Measurements from ENCODE around the gene MDP1.

MDP1 gene

GRCh38 chr14:24255931-24256711 lies 40.3 kb upstream of the MDP1 start:
- no peaks in the 10 kb centered on the region for H3K9me3 ChIP-seq (ENCODE audit: insufficient read depth, low read length)
- H3K36me3 ChIP-seq (ENCODE audit: insufficient read depth, insufficient read length, low read length): peaks cover 30% of the 10 kb centered on the region
- TF ChIP-seq SUZ12 (IDR thresholded peaks at IDR 0.05; ENCODE audit: extremely low read depth, insufficient read depth, insufficient read length) (no peak), YY1 (IDR thresholded peaks at IDR 0.05; ENCODE audit: insufficient read depth, insufficient read length) (no peak), ZNF274 (IDR thresholded peaks at IDR 0.05; ENCODE audit: low read depth, low read length) (no peak)
- no peak overlapping the region for H3K9ac ChIP-seq (ENCODE audit: insufficient read length, low read depth)
- no peaks in the 10 kb centered on the region for H3K27me3 ChIP-seq (ENCODE audit: insufficient read depth, insufficient read length)
- H3K4me1 ChIP-seq (ENCODE audit: insufficient read depth, insufficient read length): peaks cover 4% of the 10 kb centered on the region
- no peak overlapping the region for H3K4me3 ChIP-seq (ENCODE audit: insufficient read length, low read depth)
- DNase-seq (ENCODE audit: low read depth, low spot score): no peak

- Histone ChIP-seq H3K9ac (ENCODE audit: insufficient read length, low read depth) (no peak overlapping the region), H3K27me3 (ENCODE audit: insufficient read depth, insufficient read length) (no peaks in the 10 kb centered on the region), H3K4me3 (ENCODE audit: insufficient read length, low read depth) (no peak overlapping the region), H3K9me3 (ENCODE audit: insufficient read depth, low read length) (no peaks in the 10 kb centered on the region), H3K4me1 (ENCODE audit: insufficient read depth, insufficient read length) (peaks cover 4% of the 10 kb centered on the region), H3K36me3 (ENCODE audit: insufficient read depth, insufficient read length, low read length) (peaks cover 30% of the 10 kb centered on the region)
- DNase-seq (ENCODE audit: low read depth, low spot score): no peak
- TF ChIP-seq YY1 (IDR thresholded peaks at IDR 0.05; ENCODE audit: insufficient read depth, insufficient read length) (no peak), ZNF274 (IDR thresholded peaks at IDR 0.05; ENCODE audit: low read depth, low read length) (no peak), SUZ12 (IDR thresholded peaks at IDR 0.05; ENCODE audit: extremely low read depth, insufficient read depth, insufficient read length) (no peak)
These were observed 39.6 kb upstream of the MDP1 start for GRCh38 chr14:24255438-24255837.

DNA sequence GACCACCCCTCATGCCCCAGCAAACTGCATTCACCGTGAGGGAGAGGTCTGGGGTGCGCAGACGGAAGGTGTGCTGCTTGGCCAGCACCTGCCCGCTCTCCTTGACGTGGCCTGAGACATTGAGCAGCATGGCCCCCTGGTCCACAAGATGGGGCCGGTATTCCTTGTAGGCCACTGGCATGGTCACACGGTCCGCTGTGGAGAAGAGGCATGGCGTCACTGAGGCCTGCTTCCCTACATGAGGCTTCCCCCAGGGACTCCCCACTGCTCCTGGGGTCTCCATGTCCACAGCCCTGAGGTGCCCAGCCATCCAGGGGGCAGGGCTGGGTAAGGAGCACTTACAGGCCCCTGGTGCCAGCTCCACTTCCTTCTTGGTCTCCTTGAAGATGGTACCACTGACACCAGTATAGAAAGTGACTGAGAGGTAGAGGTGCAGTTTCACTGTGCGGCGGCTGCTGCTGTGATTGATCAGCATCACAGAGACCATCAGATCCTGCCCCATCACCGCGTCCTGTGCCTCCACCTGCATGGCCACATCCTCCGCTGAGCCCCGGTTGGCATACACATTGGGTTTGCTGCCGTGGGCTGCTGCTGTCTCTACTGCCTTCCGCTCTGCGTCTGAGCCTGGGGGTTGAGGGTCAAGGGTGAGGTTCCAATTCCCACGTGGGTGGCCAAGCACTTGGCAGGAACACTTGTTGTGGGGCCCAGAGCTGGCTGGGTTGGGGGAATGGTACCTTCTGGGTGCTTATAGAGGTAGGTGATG lies 38.9 kb upstream of the MDP1 start:
- H3K27me3 ChIP-seq (ENCODE audit: insufficient read depth, insufficient read length): no peaks in the 10 kb centered on the region
- no peak overlapping the region for H3K4me3 ChIP-seq (ENCODE audit: insufficient read length, low read depth)
- H3K4me1 ChIP-seq (ENCODE audit: insufficient read depth, insufficient read length): peaks cover 4% of the 10 kb centered on the region
- H3K9ac ChIP-seq (ENCODE audit: insufficient read length, low read depth): no peak overlapping the region
- no peaks in the 10 kb centered on the region for H3K9me3 ChIP-seq (ENCODE audit: insufficient read depth, low read length)
- TF ChIP-seq YY1 (IDR thresholded peaks at IDR 0.05; ENCODE audit: insufficient read depth, insufficient read length) (no peak), SUZ12 (IDR thresholded peaks at IDR 0.05; ENCODE audit: extremely low read depth, insufficient read depth, insufficient read length) (no peak), ZNF274 (IDR thresholded peaks at IDR 0.05; ENCODE audit: low read depth, low read length) (no peak)
- no peak for DNase-seq (ENCODE audit: low read depth, low spot score)
- peaks cover 30% of the 10 kb centered on the region for H3K36me3 ChIP-seq (ENCODE audit: insufficient read depth, insufficient read length, low read length)

DNA sequence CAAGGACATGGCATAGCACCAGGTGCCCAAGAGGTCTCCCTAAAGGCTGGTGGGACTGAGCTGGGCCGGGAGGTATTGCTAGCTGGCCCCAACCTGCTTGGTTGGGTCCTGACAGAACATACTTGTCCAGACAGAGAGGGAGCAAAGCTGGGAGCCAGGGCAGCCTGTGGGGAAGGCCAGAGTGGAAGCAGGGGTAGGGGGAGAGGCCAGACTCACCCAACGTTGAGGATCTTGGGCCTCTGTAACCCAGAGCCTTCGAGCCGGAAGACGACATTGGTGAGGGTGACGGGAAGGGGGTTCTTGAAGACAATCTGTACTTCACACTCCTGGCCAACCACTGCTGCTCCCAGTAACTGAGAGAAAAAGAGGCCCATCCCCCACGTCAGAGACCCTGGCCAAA lies 38.1 kb upstream of the MDP1 start:
- DNase-seq (ENCODE audit: low read depth, low spot score): no peak
- no peak overlapping the region for H3K9ac ChIP-seq (ENCODE audit: insufficient read length, low read depth)
- peaks cover 30% of the 10 kb centered on the region for H3K36me3 ChIP-seq (ENCODE audit: insufficient read depth, insufficient read length, low read length)
- peaks cover 3% of the 10 kb centered on the region for H3K4me1 ChIP-seq (ENCODE audit: insufficient read depth, insufficient read length)
- H3K9me3 ChIP-seq (ENCODE audit: insufficient read depth, low read length): no peaks in the 10 kb centered on the region
- TF ChIP-seq ZNF274 (IDR thresholded peaks at IDR 0.05; ENCODE audit: low read depth, low read length) (no peak), YY1 (IDR thresholded peaks at IDR 0.05; ENCODE audit: insufficient read depth, insufficient read length) (no peak), SUZ12 (IDR thresholded peaks at IDR 0.05; ENCODE audit: extremely low read depth, insufficient read depth, insufficient read length) (no peak)
- H3K27me3 ChIP-seq (ENCODE audit: insufficient read depth, insufficient read length): no peaks in the 10 kb centered on the region
- H3K4me3 ChIP-seq (ENCODE audit: insufficient read length, low read depth): no peak overlapping the region

GRCh38 chr14:24252289-24253124 lies 36.6 kb upstream of the MDP1 start:
- peaks cover 28% of the 10 kb centered on the region for H3K36me3 ChIP-seq (ENCODE audit: insufficient read depth, insufficient read length, low read length)
- no peaks in the 10 kb centered on the region for H3K27me3 ChIP-seq (ENCODE audit: insufficient read depth, insufficient read length)
- no peak overlapping the region for H3K4me3 ChIP-seq (ENCODE audit: insufficient read length, low read depth)
- TF ChIP-seq ZNF274 (IDR thresholded peaks at IDR 0.05; ENCODE audit: low read depth, low read length) (no peak), YY1 (IDR thresholded peaks at IDR 0.05; ENCODE audit: insufficient read depth, insufficient read length) (no peak), SUZ12 (IDR thresholded peaks at IDR 0.05; ENCODE audit: extremely low read depth, insufficient read depth, insufficient read length) (no peak)
- no peak for DNase-seq (ENCODE audit: low read depth, low spot score)
- H3K9ac ChIP-seq (ENCODE audit: insufficient read length, low read depth): no peak overlapping the region
- no peaks in the 10 kb centered on the region for H3K4me1 ChIP-seq (ENCODE audit: insufficient read depth, insufficient read length)
- no peaks in the 10 kb centered on the region for H3K9me3 ChIP-seq (ENCODE audit: insufficient read depth, low read length)

DNA sequence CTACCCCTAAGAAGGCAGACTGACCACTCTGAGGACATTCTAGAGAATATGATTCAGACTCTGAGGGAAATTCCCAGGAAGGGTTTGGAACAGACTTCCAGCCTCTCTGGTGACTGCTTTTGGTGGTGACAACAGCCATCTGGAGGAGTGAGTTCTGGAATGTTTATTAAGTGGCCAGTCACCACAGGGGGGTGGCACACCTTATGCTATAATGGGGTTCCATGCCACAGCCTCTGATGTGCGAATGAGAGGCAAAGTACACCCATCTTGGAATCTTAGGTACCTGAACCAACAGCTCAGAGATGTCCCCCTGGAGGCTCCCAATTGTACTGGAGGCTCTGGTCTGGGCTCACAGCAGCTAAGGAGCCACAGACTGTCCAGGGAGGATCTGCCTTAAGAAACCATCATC lies 36.0 kb upstream of the MDP1 start:
- no peaks in the 10 kb centered on the region for H3K27me3 ChIP-seq (ENCODE audit: insufficient read depth, insufficient read length)

More for the DNA sequence above, 36.0 kb upstream of the MDP1 start:
- Histone ChIP-seq H3K36me3 (ENCODE audit: insufficient read depth, insufficient read length, low read length) (peaks cover 26% of the 10 kb centered on the region), H3K9ac (ENCODE audit: insufficient read length, low read depth) (no peak overlapping the region), H3K9me3 (ENCODE audit: insufficient read depth, low read length) (no peaks in the 10 kb centered on the region), H3K4me1 (ENCODE audit: insufficient read depth, insufficient read length) (no peaks in the 10 kb centered on the region), H3K4me3 (ENCODE audit: insufficient read length, low read depth) (no peak overlapping the region)
- TF ChIP-seq SUZ12 (IDR thresholded peaks at IDR 0.05; ENCODE audit: extremely low read depth, insufficient read depth, insufficient read length) (no peak), ZNF274 (IDR thresholded peaks at IDR 0.05; ENCODE audit: low read depth, low read length) (no peak), YY1 (IDR thresholded peaks at IDR 0.05; ENCODE audit: insufficient read depth, insufficient read length) (no peak)
- DNase-seq (ENCODE audit: low read depth, low spot score): no peak

All from NT2/D1 (cell line).